ENCODE results near the gene DNM3.

Gene DNM3

DNA sequence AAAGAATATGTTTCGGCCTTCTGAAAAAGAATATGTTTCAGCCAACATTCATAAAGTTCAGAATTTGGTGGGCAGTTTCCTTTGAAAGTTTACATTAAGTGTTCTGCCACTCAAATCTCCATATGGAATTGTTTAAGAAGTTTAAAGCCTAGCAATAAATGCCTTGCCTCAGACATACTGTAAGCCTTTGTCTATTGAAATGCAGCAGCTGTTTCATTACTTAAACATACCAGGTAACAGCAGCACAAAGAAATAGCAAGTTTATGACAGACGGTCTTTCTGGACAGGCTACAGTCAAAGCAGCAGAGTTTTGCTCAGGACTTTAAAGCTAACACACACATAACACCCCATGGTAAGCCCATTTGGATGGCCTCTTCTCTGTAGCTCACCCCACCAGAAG is 540.6 kb downstream of the DNM3 start:
- in situ Hi-C loops (cut with MboI; ENCODE audit: low pct_unique_long_range_greater_than_20kb, low sequenced_read_pairs, unreplicated experiment) = loop anchor here (25.0 kb wide), 1 partner anchor 195 kb away; no protein-coding TSS in a partner anchor
- TF ChIP-seq, protein P1, sequence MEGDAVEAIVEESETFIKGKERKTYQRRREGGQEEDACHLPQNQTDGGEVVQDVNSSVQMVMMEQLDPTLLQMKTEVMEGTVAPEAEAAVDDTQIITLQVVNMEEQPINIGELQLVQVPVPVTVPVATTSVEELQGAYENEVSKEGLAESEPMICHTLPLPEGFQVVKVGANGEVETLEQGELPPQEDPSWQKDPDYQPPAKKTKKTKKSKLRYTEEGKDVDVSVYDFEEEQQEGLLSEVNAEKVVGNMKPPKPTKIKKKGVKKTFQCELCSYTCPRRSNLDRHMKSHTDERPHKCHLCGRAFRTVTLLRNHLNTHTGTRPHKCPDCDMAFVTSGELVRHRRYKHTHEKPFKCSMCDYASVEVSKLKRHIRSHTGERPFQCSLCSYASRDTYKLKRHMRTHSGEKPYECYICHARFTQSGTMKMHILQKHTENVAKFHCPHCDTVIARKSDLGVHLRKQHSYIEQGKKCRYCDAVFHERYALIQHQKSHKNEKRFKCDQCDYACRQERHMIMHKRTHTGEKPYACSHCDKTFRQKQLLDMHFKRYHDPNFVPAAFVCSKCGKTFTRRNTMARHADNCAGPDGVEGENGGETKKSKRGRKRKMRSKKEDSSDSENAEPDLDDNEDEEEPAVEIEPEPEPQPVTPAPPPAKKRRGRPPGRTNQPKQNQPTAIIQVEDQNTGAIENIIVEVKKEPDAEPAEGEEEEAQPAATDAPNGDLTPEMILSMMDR (IDR thresholded peaks at IDR 0.05; ENCODE audit: extremely low read depth, insufficient read depth, missing control alignments) = no peak
- DNase-seq (ENCODE audit: low spot score) = no peak

DNA sequence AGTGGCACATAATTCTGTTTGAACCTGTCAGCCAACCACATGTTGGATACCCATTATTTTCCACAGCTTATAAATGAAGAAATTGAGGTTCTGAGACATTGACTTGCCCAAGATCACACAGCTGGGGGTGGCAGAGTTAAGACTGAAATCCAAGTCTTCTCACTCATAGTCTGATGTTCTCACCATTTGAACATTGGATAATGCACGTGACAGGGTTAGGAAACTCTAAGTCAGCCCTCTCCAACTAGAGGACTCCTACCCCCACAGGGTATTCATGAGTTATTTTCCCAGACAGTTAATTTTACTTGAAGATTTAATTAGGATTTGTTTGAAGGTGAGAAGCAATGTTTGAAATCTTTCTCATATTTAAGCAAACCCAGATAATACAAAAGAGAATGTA is 541.1 kb downstream of the DNM3 start:
- DNase-seq (ENCODE audit: low spot score) = no peak
- in situ Hi-C loops (cut with MboI; ENCODE audit: low pct_unique_long_range_greater_than_20kb, low sequenced_read_pairs, unreplicated experiment) = loop anchor here (25.0 kb wide), 1 partner anchor 195 kb away; no protein-coding TSS in a partner anchor
- TF ChIP-seq, protein P1 (IDR thresholded peaks at IDR 0.05; ENCODE audit: extremely low read depth, insufficient read depth, missing control alignments) = no peak

GRCh38 chr1:172382990-172383389 is 541.7 kb downstream of the DNM3 start:
- TF ChIP-seq, protein P1 (IDR thresholded peaks at IDR 0.05; ENCODE audit: extremely low read depth, insufficient read depth, missing control alignments) = no peak
- no peak for DNase-seq (ENCODE audit: low spot score)
- in situ Hi-C loops (cut with MboI; ENCODE audit: low pct_unique_long_range_greater_than_20kb, low sequenced_read_pairs, unreplicated experiment) = loop anchor here (25.0 kb wide), 1 partner anchor 196 kb away; no protein-coding TSS in a partner anchor

- no peak for DNase-seq (ENCODE audit: low spot score)
- TF ChIP-seq, protein P1 (IDR thresholded peaks at IDR 0.05; ENCODE audit: extremely low read depth, insufficient read depth, missing control alignments) = no peak
- in situ Hi-C loops (cut with MboI; ENCODE audit: low pct_unique_long_range_greater_than_20kb, low sequenced_read_pairs, unreplicated experiment) = loop anchor here (25.0 kb wide), 1 partner anchor 196 kb away; no protein-coding TSS in a partner anchor
Observed at GRCh38 chr1:172383536-172383935, 542.2 kb downstream of the DNM3 start.

DNA sequence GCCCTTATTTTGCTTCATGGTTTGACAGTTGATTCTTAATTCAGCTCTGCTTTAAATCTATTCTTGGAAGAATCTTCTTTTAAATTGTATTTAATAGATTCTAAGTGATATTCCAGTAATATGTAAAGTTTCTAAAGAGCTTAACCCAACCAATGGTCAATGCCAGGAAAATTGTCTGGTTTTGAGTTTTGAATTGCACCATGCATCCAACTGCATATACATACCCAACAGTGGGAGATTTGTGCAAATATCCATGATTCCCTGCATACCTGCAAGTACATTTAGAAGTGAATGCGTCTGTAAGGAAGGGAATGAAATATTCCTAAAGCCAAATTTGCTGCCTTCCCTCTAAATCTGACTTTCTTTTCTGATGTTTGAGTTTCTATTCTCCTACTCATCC is 543.4 kb downstream of the DNM3 start:
- no peak for DNase-seq (ENCODE audit: low spot score)
- in situ Hi-C loops (cut with MboI; ENCODE audit: low pct_unique_long_range_greater_than_20kb, low sequenced_read_pairs, unreplicated experiment) = loop anchor here (25.0 kb wide), 1 partner anchor 197 kb away; no protein-coding TSS in a partner anchor
- TF ChIP-seq, protein P1 (IDR thresholded peaks at IDR 0.05; ENCODE audit: extremely low read depth, insufficient read depth, missing control alignments) = no peak

DNA sequence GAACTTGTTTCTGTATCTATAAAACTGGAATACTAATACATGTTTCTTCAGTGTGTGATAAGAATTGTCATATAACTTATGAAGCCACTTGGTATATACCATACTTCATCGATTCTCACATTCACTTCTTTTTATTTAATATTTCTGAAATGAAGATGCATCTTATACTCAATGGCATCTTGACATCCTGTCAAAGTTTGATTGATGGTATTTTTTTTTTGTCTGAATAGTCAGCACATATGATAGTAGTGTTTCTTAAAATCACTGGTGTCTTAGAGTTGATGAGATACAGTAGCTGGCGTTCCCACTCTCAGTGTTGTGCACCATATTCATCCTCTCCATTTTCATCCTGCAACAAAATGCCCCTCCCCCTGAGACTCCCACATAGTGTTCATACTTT is 544.7 kb downstream of the DNM3 start:
- in situ Hi-C loops (cut with MboI; ENCODE audit: low pct_unique_long_range_greater_than_20kb, low sequenced_read_pairs, unreplicated experiment) = loop anchor here (25.0 kb wide), 1 partner anchor 199 kb away; no protein-coding TSS in a partner anchor
- DNase-seq (ENCODE audit: low spot score) = no peak
- TF ChIP-seq, protein P1 (IDR thresholded peaks at IDR 0.05; ENCODE audit: extremely low read depth, insufficient read depth, missing control alignments) = no peak

Data from GM13977 (cell line).